B cell (primary cell): ENCODE data around the gene UBE2J1. TPM values are rescaled to one million over a fixed set of nuclear protein-coding genes. Genes with fewer than 3 reads are reported as not detected.

Source experiments
- ATAC-seq: fragments of 200-7000 bp; cut with Tn5 transposase; one replicate; pipeline ENCODE4 v1.10.0; 2021; ENCODE audit warnings: low read depth, mild to moderate bottlenecking, moderate number of reproducible peaks, moderate library complexity
- CTCF ChIA-PET: fragments of 350-600 bp; sonication (Branson Sonifier 250); formaldehyde crosslinking; loops from one replicate; lab custom pipeline; 2021; ENCODE audit warnings: antibody characterized with exemption, inconsistent platforms; lab: Charles Lee
- POLR2A ChIA-PET: fragments of 350-600 bp; sonication (Branson Sonifier 250); formaldehyde crosslinking; loops from one replicate; lab custom pipeline; 2021; ENCODE audit warnings: antibody characterized with exemption; lab: Charles Lee
- DNase-seq: peaks from one replicate; pipeline ENCODE4 v3.0.0; 2013
- H2AFZ ChIP-seq: 2 replicates; pipeline ENCODE4 v1.6.1; 2012; ENCODE audit warnings: mild to moderate bottlenecking, low read depth, low read length; ENCODE audit not compliant: insufficient read depth, poor library complexity, severe bottlenecking
- H3K27ac ChIP-seq, 2 donors: 1 replicate in 1 of 2; 2 replicates in 1 of 2; pipeline ENCODE4 v1.5.1; 2012 to 2013; ENCODE audit warnings: low read length in 2 of 2, mild to moderate bottlenecking in 2 of 2, moderate library complexity in 1 of 2
- H3K27me3 ChIP-seq, 4 experiments: fragments of 200-600 bp in 1 of 4; sonication (generic) in 1 of 4; replicated peaks in 1 of 4; 1 replicate in 2 of 4; 2 replicates in 2 of 4; pipeline versions ENCODE4 v1.6.1 to v1.7.0; 2013 to 2016; ENCODE audit warnings: low read length in 3 of 4, mild to moderate bottlenecking in 2 of 4, mixed read lengths in 1 of 4, moderate library complexity in 1 of 4; ENCODE audit not compliant: insufficient read depth in 4 of 4, control insufficient read depth in 3 of 4; ENCODE audit errors: control extremely low read depth in 1 of 4
- H3K36me3 ChIP-seq, 2 experiments: replicated peaks in 1 of 2; 1 replicate in 1 of 2; 2 replicates in 1 of 2; pipeline versions ENCODE4 v1.6.1 to v1.7.1; 2013; ENCODE audit warnings: low read length in 1 of 2; ENCODE audit not compliant: insufficient read depth in 2 of 2, control insufficient read depth in 1 of 2; ENCODE audit errors: control extremely low read depth in 1 of 2, extremely low read depth in 1 of 2
- H3K4me1 ChIP-seq, 2 donors: fragments of 200-600 bp in 1 of 2; sonication (generic) in 1 of 2; 1 replicate in 1 of 2; 2 replicates in 1 of 2; pipeline versions ENCODE4 v1.5.1 to v1.6.1; 2013 to 2017; ENCODE audit warnings: low read length in 2 of 2; ENCODE audit not compliant: control insufficient read depth in 2 of 2, insufficient read depth in 2 of 2
- H3K4me2 ChIP-seq: replicated peaks from 2 replicates; pipeline ENCODE3; 2012; ENCODE audit warnings: mild to moderate bottlenecking, low read depth, low read length; ENCODE audit not compliant: poor library complexity, severe bottlenecking
- H3K4me3 ChIP-seq, 5 experiments: fragments of 200-600 bp in 1 of 5; sonication (generic) in 1 of 5; 1 replicate in 3 of 5; 2 replicates in 2 of 5; pipeline versions ENCODE4 v1.5.1 to v1.7.0; 2011 to 2016; ENCODE audit warnings: low read length in 4 of 5, mild to moderate bottlenecking in 4 of 5, low read depth in 2 of 5, control low read depth in 1 of 5, moderate library complexity in 1 of 5; ENCODE audit not compliant: insufficient read depth in 1 of 5; ENCODE audit errors: control extremely low read depth in 1 of 5, extremely low read depth in 1 of 5
- H3K79me2 ChIP-seq: fragments of 200-600 bp; sonication (generic); one replicate; pipeline ENCODE4 v1.6.0; 2016; ENCODE audit warnings: low read length; ENCODE audit not compliant: control insufficient read depth, insufficient read depth
- H3K9ac ChIP-seq: fragments of 200-600 bp; sonication (generic); 2 replicates; pipeline ENCODE4 v1.6.1; 2017; ENCODE audit warnings: mild to moderate bottlenecking, low read length, moderate library complexity
- H3K9me3 ChIP-seq, 3 donors: one replicate each; pipeline versions ENCODE4 v1.6.1 to v1.7.1; 2013; ENCODE audit warnings: low read length in 2 of 3; ENCODE audit not compliant: control insufficient read depth in 2 of 3, insufficient read depth in 1 of 3; ENCODE audit errors: control extremely low read depth in 1 of 3
- H4K20me1 ChIP-seq: 2 replicates; pipeline ENCODE4 v1.6.0; 2012; ENCODE audit warnings: mild to moderate bottlenecking, low read length; ENCODE audit not compliant: insufficient read depth, control insufficient read depth, poor library complexity, severe bottlenecking
- H3K27ac Mint-ChIP-seq: one replicate; pipeline ENCODE4 v1.8.0; 2021; ENCODE audit warnings: mixed read lengths
- H3K27me3 Mint-ChIP-seq: one replicate; pipeline ENCODE4 v1.8.0; 2021; ENCODE audit warnings: mixed read lengths
- H3K4me1 Mint-ChIP-seq: one replicate; pipeline ENCODE4 v1.8.0; 2021; ENCODE audit warnings: mixed read lengths
- H3K4me3 Mint-ChIP-seq: one replicate; pipeline ENCODE4 v1.8.0; 2021; ENCODE audit warnings: mixed read lengths
- H3K9me3 Mint-ChIP-seq: one replicate; pipeline ENCODE4 v1.8.0; 2022; ENCODE audit warnings: mixed read lengths; ENCODE audit not compliant: insufficient read depth
- EZH2 ChIP-seq: IDR thresholded peaks from 2 replicates; pipeline ENCODE4 v1.6.1; 2012; ENCODE audit warnings: borderline replicate concordance, low read depth, mild to moderate bottlenecking, moderate library complexity, low read length; ENCODE audit not compliant: insufficient read depth, poor library complexity, severe bottlenecking
- WGBS: methylation state at CpG from one replicate; pipeline ENCODE4 v1.1.5; 2013; ENCODE audit warnings: missing lambda C conversion rate; ENCODE audit not compliant: insufficient coverage; 5-methylcytosine and 5-hydroxymethylcytosine counted together
- intact Hi-C: fragments of 100-400 bp; cut with micrococcal nuclease; formaldehyde crosslinking; loops from one replicate; pipeline ENCODE4 v1.10.0; 2022
- polyA plus RNA-seq: library from polyadenylated mRNA; depleted of rRNA; stranded (reverse); fragments of >200 nt; gene quantifications from 2 replicates; pipeline ENCODE4 v1.2.3, GENCODE V29; 2012
- total RNA-seq, 2 donors: library from RNA; stranded (reverse); fragments of 120-200 nt in 1 of 2; gene quantifications; 1 replicate in 1 of 2; 2 replicates in 1 of 2; pipeline versions ENCODE4 v1.2.3 to v1.2.4, GENCODE V29; 2013 to 2022
- TF ChIP-seq, protein P1 (sequence below): fragments of 200-600 bp; IDR thresholded peaks from one replicate; pipeline ENCODE4 v1.8.0; 2022; ENCODE audit warnings: antibody characterized with exemption, mild to moderate bottlenecking

The UBE2J1 gene
- total and polyA plus RNA-seq, 2 donors (not counting 1 experiment from before 2014, with no cell fraction given), result 31.1 to 55.6 TPM

DNA sequence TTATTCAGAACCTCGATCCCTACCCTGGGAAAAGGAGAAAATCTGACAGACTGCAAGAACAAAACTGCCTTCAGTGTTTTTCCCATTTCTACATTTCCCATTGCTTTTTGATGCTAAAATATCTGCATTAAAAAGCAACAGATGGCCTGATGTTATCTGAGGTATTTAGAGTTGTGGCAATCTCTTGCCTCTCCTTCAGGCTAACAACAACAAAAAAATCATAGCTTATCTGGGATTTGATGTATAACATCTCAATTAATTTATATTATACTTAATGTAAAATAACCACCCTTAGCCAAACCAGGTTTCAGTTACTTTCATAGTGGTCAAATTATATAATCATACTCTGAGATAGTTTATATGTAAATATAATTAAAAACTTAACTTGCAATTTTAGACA is 21.6 kb downstream of the UBE2J1 start:
- no peaks in the 10 kb centered on the region for H3K27me3 Mint-ChIP-seq
- no CpG with 5 or more reads among the region's 1 CpG for WGBS
- Histone ChIP-seq H3K36me3 (peaks cover 35 to 86% of the 10 kb centered on the region in 2 experiments), H3K9me3 (no peaks in the 10 kb centered on the region), H4K20me1 (peaks cover 8% of the 10 kb centered on the region), H3K79me2 (no peaks in the 10 kb centered on the region), H3K27ac (no peak overlapping the region), H3K4me1 (no peaks in the 10 kb centered on the region), H2AFZ (no peak overlapping the region), H3K4me3 (no peak overlapping the region), H3K4me2 (no peak overlapping the region), H3K9ac (no peak overlapping the region), H3K27me3 (no peaks in the 10 kb centered on the region)
- TF ChIP-seq, protein P1, sequence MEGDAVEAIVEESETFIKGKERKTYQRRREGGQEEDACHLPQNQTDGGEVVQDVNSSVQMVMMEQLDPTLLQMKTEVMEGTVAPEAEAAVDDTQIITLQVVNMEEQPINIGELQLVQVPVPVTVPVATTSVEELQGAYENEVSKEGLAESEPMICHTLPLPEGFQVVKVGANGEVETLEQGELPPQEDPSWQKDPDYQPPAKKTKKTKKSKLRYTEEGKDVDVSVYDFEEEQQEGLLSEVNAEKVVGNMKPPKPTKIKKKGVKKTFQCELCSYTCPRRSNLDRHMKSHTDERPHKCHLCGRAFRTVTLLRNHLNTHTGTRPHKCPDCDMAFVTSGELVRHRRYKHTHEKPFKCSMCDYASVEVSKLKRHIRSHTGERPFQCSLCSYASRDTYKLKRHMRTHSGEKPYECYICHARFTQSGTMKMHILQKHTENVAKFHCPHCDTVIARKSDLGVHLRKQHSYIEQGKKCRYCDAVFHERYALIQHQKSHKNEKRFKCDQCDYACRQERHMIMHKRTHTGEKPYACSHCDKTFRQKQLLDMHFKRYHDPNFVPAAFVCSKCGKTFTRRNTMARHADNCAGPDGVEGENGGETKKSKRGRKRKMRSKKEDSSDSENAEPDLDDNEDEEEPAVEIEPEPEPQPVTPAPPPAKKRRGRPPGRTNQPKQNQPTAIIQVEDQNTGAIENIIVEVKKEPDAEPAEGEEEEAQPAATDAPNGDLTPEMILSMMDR, result no peak
- no peak for TF ChIP-seq EZH2
- no peaks in the 10 kb centered on the region for H3K9me3 Mint-ChIP-seq
- ATAC-seq (no peak), DNase-seq (no peak)
- ChIA-PET CTCF (interaction anchor here (0.5 to 1.5 kb wide), 4 partner anchors 17 to 348 kb away, joined by 3 to 4 read pairs (median 3); no protein-coding TSS in a partner anchor), POLR2A (no interaction called here)
- H3K4me3 Mint-ChIP-seq, result no peak overlapping the region
- intact Hi-C loops, result no loop called here
- H3K4me1 Mint-ChIP-seq, result no peaks in the 10 kb centered on the region
- no peak overlapping the region for H3K27ac Mint-ChIP-seq

DNA sequence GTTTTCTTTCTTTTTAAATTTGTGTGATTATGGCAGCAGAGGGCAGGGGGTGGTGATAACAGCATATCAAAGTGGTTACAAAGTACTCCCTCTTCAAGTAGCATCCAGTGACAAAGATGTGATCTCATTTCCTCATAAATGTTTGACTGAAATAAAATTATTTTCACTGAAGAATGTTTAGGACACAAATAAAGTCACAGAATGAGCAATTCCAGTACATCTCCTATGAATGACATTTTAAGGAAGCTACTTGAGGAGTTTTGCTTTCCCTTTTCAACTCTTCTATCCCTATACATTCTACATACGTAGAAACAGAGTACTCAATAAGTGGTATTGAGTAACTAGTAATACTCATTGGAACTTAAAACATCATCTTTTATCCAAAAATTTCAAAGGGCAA is 23.5 kb downstream of the UBE2J1 start:
- no peaks in the 10 kb centered on the region for H3K9me3 Mint-ChIP-seq
- Histone ChIP-seq H4K20me1 (no peaks in the 10 kb centered on the region), H3K9ac (no peak overlapping the region), H3K79me2 (no peaks in the 10 kb centered on the region), H2AFZ (no peak overlapping the region), H3K27ac (no peak overlapping the region), H3K36me3 (peaks cover 32 to 77% of the 10 kb centered on the region in 2 experiments), H3K9me3 (no peaks in the 10 kb centered on the region), H3K4me1 (no peaks in the 10 kb centered on the region), H3K4me3 (no peak overlapping the region), H3K27me3 (no peaks in the 10 kb centered on the region), H3K4me2 (no peak overlapping the region)
- TF ChIP-seq, protein P1, result no peak
- no peak for TF ChIP-seq EZH2
- ChIA-PET CTCF (no interaction called here), POLR2A (no interaction called here)
- ATAC-seq, result no peak
- intact Hi-C loops, result no loop called here
- no peak for DNase-seq
- H3K27me3 Mint-ChIP-seq, result no peaks in the 10 kb centered on the region
- WGBS, result no CpG with 5 or more reads among the region's 1 CpG
- H3K4me1 Mint-ChIP-seq, result no peaks in the 10 kb centered on the region
- no peak overlapping the region for H3K27ac Mint-ChIP-seq
- H3K4me3 Mint-ChIP-seq, result no peak overlapping the region
